Testis (tissue), 3 donors: ENCODE data around the gene ZNF263. TPM values are rescaled to one million over a fixed set of nuclear protein-coding genes. Genes with fewer than 3 reads are reported as not detected.

ENCODE experiments used
- DNase-seq: peaks from one replicate; pipeline ENCODE4 v3.0.0-alpha.2; 2019
- H3K27ac ChIP-seq, 2 donors: fragments of 200-600 bp; sonication (generic); one replicate each; pipeline ENCODE4 v1.5.1; 2019
- H3K27me3 ChIP-seq: fragments of 200-600 bp; sonication (generic); one replicate; pipeline ENCODE4 v1.5.1; 2019
- H3K36me3 ChIP-seq: fragments of 200-600 bp; sonication (generic); one replicate; pipeline ENCODE4 v1.5.1; 2017; ENCODE audit warnings: low read depth; ENCODE audit errors: missing control alignments
- H3K4me1 ChIP-seq: fragments of 200-600 bp; sonication (generic); one replicate; pipeline ENCODE4 v1.5.1; 2019
- H3K4me3 ChIP-seq, 2 donors: fragments of 200-600 bp; sonication (generic); one replicate each; pipeline ENCODE4 v1.5.1; 2017 to 2019
- H3K9me3 ChIP-seq: fragments of 200-600 bp; sonication (generic); one replicate; pipeline ENCODE4 v1.5.1; 2017
- CTCF ChIP-seq, 3 experiments: fragments of 450-650 bp in 2 of 3; fragments of 200-600 bp in 1 of 3; sonication (generic) in 1 of 3; IDR thresholded peaks; one replicate each; pipeline ENCODE4 v1.5.1; 2016 to 2019; ENCODE audit warnings: antibody characterized with exemption in 3 of 3, mild to moderate bottlenecking in 2 of 3, moderate library complexity in 1 of 3
- POLR2A ChIP-seq: fragments of 450-650 bp; IDR thresholded peaks from one replicate; pipeline ENCODE4 v1.6.1; 2017; ENCODE audit warnings: antibody characterized with exemption, mild to moderate bottlenecking, moderate library complexity
- WGBS, 2 donors: methylation state at CpG; one replicate each; pipeline ENCODE4 v1.1.5; 2018; 5-methylcytosine and 5-hydroxymethylcytosine counted together
- intact Hi-C: fragments of 100-400 bp; cut with DNase I; formaldehyde crosslinking; loops from one replicate; pipeline ENCODE4 v1.15.1; 2023; ENCODE audit warnings: low total_unique reads
- polyA plus RNA-seq: library from polyadenylated mRNA; stranded (reverse); fragments of 350-450 nt; fragmentation: Illumina TruSeq; extraction: RNeasy Lipid Tissue Mini Kit (QIAGEN cat#74804); gene quantifications from one replicate; pipeline ENCODE4 v1.2.3, GENCODE V29; 2014; ENCODE audit warnings: low read depth, low replicate concordance; ENCODE audit not compliant: insufficient read depth
- total RNA-seq, 2 donors: library from RNA; depleted of rRNA; stranded (reverse); fragments of >200 nt; gene quantifications; one replicate each; pipeline ENCODE4 v1.2.3, GENCODE V29; 2016

Gene ZNF263
- total and polyA plus RNA-seq, 3 donors from 2014 or later, result 44.7 to 58.3 (median 47.3) TPM

DNA sequence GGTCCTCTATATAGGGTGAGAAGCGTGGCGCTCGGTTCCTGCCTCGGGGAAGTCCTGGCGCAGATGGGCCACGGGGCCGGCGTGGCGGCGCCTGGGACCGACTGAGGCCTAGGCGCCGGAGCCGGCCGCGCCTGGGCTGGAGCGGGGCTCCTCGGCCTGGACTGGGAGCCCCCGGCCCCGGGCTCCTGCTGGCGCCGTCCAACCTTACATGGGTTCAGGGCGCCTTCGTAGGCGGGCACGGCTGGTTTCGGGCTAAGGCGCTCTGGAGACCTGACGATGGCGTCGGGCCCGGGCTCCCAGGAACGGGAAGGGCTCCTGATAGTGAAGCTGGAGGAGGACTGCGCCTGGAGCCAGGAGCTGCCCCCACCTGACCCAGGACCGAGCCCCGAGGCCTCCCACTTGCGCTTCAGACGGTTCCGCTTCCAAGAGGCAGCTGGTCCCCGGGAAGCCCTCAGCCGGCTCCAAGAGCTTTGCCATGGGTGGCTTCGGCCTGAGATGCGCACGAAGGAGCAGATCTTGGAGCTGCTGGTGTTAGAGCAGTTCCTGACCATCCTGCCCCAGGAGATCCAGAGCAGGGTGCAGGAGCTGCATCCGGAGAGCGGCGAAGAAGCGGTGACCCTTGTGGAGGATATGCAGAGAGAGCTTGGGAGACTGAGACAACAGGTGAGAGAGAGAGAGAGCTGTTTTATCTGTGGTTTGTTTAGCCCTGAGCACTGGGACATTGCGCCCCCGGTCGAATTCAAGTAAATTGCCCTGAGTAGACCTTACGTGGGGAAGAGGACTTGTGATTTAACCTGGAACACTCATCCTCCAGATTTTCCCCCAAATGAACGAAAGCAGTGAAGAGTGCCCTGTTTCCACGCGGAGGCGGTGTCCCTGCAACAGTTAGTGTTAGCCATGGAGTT is 504 bp downstream of the ZNF263 start:
- no peak for DNase-seq
- whole genome bisulfite sequencing, 2 donors, result 4 to 9% methylated on average over 18 to 46 of the region's 56 CpGs

DNA sequence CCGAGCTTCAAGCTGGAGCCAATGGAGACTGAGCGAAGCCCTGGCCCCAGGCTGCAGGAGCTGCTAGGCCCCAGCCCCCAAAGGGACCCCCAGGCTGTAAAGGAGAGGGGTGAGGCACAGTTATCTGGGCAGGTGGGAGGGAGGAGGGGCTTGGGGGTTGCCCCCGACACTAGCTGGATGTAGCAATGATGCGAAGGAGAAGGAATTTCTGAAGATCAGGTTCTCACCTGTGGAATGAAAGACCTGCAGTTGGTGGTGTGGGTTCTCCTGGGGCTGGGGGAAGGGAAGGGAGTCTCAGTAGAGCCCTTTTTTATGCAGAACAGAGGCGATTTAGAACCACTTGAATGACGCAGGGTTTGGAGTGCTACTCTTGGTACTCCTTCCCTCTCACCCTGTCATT is 1.8 kb downstream of the ZNF263 start:
- no peaks in the 10 kb centered on the region for H3K9me3 ChIP-seq
- no peaks in the 10 kb centered on the region for H3K27me3 ChIP-seq
- no peak for DNase-seq
- WGBS, 2 donors, result 71 to 77% methylated on average over 6 of the region's 6 CpGs
- H3K36me3 ChIP-seq, result no peaks in the 10 kb centered on the region
- intact Hi-C loops, result no loop called here
- no peak overlapping the region for H3K4me3 ChIP-seq
- H3K4me1 ChIP-seq, result peaks cover 16% of the 10 kb centered on the region
- H3K27ac ChIP-seq, result no peak overlapping the region
- TF ChIP-seq CTCF (IDR thresholded peaks at IDR 0.05), result no peak
- TF ChIP-seq POLR2A, result no peak

More for the DNA sequence above, 504 bp downstream of the ZNF263 start:
- Histone ChIP-seq H3K9me3 (no peaks in the 10 kb centered on the region), H3K4me1 (peaks cover 16% of the 10 kb centered on the region), H3K27ac (peak overlapping the region; percentile 89 to 99), H3K27me3 (no peaks in the 10 kb centered on the region), H3K36me3 (no peaks in the 10 kb centered on the region), H3K4me3 (peak overlapping the region; percentile 86 to 91)
- intact Hi-C loops, result no loop called here
- no peak for TF ChIP-seq CTCF (IDR thresholded peaks at IDR 0.05)
- TF ChIP-seq POLR2A, result no peak

GRCh38 chr16:3289998-3290673 is 6.8 kb downstream of the ZNF263 start:
- DNase-seq, result no peak
- no peaks in the 10 kb centered on the region for H3K36me3 ChIP-seq
- WGBS, 2 donors, result 95 to 99% methylated on average over 16 of the region's 16 CpGs
- no peaks in the 10 kb centered on the region for H3K27me3 ChIP-seq
- no peak overlapping the region for H3K4me3 ChIP-seq
- no peaks in the 10 kb centered on the region for H3K9me3 ChIP-seq
- intact Hi-C loops, result no loop called here
- peaks cover 3% of the 10 kb centered on the region for H3K4me1 ChIP-seq
- no peak overlapping the region for H3K27ac ChIP-seq
- no peak for TF ChIP-seq POLR2A
- no peak for TF ChIP-seq CTCF (IDR thresholded peaks at IDR 0.05)

- Histone ChIP-seq H3K27me3 (no peaks in the 10 kb centered on the region), H3K27ac (no peak overlapping the region), H3K9me3 (no peaks in the 10 kb centered on the region), H3K4me3 (no peak overlapping the region), H3K4me1 (no peaks in the 10 kb centered on the region), H3K36me3 (no peaks in the 10 kb centered on the region)
- DNase-seq, result no peak
- intact Hi-C loops, result no loop called here
- TF ChIP-seq CTCF (IDR thresholded peaks at IDR 0.05) (no peak), POLR2A (no peak)
- WGBS, 2 donors, result 93 to 94% methylated on average over 3 of the region's 3 CpGs
Observed at GRCh38 chr16:3292604-3293003, 9.3 kb downstream of the ZNF263 start.
